CD4-positive, alpha-beta T cell treated with Interleukin-6 at 100 ng/mL for 8 hours (primary cell): ENCODE data around the gene GPR137.

Experiments
- DNase-seq: peaks from one replicate; pipeline ENCODE4 v3.0.0-alpha.2; 2020; ENCODE audit warnings: mixed read lengths, low spot score

Gene GPR137

DNA sequence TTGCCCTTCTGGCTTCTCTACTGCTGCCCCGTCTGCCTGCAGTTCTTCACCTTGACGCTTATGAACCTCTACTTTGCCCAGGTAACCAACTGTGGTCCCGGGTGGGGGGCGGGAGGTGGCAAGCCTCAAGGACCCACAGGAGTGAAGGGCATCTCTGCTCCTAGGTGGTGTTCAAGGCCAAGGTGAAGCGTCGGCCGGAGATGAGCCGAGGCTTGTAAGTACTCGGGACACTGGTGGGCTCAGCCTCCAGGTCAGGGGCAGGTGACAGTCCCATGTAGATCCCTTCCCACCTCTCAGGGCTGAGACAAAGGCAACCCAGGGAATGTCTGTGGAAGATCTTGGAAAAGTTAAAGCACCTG is 1.1 kb downstream of the GPR137 start:
- DNase-seq, result no peak

DNA sequence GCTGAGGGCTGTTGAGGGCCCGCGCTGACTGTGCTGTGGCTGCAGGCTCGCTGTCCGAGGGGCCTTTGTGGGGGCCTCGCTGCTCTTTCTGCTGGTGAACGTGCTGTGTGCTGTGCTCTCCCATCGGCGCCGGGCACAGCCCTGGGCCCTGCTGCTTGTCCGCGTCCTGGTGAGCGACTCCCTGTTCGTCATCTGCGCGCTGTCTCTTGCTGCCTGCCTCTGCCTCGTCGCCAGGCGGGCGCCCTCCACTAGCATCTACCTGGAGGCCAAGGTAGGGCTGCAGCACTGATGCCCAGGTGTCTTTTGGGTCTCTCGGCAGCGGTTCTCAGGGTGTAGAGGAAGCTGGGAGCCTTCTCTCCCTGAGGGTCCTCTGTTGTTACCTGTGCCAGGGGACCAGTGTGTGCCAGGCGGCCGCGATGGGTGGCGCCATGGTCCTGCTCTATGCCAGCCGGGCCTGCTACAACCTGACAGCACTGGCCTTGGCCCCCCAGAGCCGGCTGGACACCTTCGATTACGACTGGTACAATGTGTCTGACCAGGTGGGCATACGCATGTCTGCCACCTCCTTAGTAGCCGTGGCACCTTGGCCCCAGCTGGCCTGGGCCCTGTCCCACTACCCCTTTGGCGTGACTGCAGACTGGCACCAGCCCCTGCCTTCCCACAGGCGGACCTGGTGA is 2.2 kb downstream of the GPR137 start:
- no peak for DNase-seq

DNA sequence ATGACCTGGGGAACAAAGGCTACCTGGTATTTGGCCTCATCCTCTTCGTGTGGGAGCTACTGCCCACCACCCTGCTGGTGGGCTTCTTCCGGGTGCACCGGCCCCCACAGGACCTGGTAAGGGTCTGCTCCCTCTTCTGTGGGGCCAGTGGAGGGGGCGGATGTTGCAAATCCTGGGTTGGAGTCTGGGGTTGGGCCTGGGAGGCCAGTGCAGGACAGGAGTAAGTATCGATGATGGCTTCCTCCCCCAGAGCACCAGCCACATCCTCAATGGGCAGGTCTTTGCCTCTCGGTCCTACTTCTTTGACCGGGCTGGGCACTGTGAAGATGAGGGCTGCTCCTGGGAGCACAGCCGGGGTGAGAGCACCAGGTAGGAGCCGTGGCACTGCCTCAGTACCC is 2.7 kb downstream of the GPR137 start:
- DNase-seq, result no peak

DNA sequence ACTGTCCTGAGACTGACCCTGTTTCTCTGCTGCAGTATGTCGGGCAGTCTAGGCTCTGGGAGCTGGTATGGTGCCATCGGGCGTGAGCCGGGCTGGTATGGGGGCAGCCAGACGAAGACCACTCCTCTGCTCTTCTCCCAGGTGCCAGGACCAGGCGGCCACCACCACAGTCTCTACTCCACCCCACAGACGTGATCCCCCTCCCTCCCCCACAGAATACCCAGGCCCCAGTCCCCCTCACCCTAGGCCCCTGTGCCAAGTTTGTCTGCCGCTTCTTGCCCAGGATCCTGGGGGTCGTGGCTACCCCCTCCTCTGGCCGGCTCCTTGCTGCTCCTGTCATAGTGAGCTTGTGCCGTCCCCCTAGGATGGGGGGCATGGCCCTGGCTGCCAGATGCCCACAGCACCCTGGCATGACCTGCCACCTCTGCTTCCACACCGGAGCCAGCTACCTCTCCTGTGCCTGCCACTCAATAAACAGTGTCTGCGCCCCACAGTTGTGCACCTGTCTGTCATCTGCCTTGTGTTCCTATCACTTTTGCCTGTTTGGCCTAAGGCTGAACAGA is 3.4 kb downstream of the GPR137 start:
- DNase-seq, result no peak

DNA sequence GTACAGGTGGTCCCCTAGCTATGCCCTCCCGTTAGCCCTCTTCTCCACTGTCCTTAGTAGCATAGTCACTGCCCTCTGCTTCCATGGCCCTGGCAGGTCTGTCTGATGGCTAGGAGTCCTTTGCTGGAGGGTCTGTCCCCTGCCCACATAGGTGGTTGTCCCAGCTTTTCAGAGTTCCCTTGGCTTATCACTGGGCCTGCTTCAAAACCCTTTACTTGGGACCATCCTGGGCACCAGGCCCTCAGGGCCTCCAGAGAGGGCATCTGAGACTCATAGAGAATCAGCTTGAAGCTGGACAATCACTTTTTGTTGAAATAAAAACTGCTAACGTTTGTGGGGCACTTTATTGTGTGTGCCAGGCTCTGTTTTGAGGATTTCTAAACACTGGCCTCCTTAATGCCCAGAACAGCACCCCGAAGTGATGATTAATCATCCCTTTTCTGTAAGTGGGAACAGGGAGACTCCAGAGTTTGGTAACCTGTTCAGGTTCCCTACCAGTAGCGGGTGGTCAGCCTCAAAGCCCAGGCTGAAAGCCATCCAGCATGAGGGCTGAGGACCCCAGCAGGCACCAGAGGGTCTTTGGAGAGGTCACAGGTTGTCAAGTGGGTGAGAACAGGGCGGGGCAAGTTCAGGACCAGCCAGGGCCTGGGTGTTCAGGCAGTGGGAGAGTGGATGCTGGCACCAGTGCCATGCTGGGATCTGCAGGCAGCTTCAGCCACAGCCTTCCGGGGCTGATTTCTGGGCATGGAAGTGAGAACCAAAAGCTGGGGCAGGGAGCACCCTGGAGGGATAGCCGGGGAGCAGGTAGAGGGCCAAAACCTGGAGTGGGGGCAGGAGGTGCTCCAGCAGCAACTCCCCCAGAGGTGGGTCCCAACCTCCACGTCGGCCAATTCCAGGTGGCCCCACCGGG is 5.0 kb downstream of the GPR137 start:
- DNase-seq, result no peak

DNA sequence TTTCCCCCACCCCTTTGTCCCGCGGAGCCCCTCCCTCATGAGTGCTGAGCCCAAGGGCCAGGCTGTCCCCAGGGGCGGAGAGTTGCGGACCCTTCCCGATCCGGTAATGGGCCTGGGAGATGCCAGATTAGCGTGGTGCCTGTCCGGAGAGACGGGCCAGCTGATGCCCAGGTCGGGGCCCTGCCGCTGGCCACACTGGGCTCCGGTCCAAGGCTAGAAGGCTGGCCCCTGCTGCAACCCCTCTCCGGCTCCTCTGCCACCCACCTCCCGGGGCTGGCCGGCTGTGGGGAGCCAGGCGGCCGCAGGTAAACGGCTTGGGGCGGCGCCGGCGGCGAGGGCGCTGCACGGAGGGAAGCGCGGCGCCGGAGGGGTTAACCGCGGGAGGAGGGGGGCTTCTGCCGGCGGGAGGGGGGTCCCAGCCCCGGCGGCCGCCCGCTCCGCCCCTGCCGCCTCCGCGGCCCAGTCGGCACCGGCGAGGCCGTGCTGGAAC is 5.7 kb downstream of the GPR137 start, which contains the start of gene KCNK4:
KCNK4 (plus strand) TSS at position 41 of the 490 bp plus-strand sequence. CDS start 1,717 bp downstream, outside the sequence.
- DNase-seq, result no peak

DNA sequence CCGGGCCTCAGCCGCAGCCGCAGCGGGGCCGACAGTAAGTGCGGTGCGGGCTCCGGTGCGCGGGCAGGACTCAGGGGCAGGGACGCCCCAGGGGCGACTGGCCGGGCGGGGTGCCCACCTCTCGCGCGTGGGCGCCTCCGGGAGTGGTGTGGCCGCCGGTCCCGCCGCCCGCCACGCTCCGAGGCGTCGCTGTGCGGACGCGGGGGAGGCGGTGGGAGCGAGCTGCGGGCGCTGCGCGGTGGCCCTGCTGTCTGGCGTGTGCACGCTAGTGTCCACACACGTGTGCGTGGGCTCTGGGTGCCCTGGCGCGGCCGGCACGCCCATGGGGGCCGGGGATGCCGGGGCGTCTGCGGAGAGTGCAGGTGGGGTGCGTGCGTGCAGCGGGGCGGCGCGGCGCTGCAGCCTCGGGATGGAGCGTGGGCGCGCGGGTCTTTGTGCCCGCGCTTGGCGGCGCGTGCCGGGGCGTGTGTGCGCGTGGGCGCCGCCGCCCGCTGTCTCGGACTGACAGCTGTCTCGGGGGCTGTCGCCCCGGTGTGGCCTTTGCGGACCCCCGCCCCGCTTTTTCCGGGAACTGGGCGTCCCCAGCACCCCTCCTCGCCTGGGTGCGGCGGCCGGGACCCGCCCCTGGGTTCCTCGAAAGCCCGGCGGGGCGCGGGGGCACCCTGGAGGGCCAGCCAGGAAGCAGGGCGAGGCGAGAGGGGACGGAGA is 6.3 kb downstream of the GPR137 start:
- DNase-seq, result no peak

DNA sequence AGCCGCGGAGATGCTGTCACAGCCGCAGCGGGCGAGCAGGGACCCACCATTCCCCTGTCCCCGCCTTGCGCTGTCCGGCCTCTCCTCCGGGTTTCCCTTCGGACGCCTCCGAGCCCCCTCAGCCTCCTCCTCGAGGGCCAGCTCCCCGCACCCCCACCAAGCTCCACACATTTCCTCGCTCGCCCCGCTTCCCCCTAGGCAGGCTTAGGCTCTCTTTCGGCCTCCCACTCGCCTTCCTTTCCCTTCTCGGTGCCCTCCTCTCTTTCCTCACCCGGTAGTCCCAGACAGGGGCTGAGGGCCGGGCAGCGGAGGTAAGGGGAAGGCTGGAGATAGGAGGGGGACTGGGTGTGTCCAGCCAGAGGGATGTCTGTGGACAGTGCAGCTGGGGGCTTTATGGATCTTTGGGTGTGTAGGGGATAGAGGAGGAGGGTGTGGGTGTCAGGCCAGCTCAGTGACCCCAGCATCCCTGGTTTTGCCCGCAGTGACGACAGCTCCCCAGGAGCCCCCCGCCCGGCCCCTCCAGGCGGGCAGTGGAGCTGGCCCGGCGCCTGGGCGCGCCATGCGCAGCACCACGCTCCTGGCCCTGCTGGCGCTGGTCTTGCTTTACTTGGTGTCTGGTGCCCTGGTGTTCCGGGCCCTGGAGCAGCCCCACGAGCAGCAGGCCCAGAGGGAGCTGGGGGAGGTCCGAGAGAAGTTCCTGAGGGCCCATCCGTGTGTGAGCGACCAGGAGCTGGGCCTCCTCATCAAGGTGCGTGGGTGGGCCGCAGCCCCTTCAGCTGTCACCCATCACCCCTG is 7.0 kb downstream of the GPR137 start:
- no peak for DNase-seq

DNA sequence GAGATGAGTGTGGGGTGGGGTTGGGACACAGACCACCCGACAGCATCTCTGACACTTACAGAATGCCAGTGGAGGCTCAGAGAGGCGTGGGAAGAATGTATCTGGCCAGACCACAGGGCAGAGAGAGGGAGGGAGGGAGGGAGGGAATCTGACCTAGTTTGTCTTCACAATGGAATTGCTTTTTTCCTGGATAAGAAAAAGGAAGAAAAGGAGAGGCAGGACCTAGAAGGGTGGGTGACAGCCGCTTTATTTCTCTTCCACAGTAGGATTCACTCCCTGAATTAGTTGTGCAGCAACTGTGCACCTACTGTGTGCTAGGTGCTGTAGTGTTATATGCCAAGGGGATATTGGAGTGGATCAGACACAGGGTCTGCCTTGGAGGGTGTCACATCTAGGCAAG is 9.1 kb downstream of the GPR137 start:
- no peak for DNase-seq

DNA sequence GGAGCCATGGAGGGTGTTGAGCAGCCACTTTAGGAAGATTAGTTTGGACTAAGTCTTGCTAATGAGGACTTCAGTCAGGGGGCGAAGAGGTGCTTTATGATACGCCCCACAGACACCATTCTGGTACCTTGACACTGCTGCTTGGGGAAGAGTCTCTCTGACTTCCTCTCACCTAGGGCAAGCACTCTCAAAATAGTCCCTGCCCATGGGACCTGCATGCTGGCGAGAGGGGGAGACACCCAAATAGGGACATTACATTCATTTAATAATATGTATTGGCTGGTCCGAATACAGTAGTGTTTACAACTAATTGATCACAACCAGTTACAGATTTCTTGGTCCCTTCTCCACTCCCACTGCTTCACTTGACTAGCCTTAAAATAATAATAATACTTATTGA is 10.1 kb downstream of the GPR137 start:
- no peak for DNase-seq

DNA sequence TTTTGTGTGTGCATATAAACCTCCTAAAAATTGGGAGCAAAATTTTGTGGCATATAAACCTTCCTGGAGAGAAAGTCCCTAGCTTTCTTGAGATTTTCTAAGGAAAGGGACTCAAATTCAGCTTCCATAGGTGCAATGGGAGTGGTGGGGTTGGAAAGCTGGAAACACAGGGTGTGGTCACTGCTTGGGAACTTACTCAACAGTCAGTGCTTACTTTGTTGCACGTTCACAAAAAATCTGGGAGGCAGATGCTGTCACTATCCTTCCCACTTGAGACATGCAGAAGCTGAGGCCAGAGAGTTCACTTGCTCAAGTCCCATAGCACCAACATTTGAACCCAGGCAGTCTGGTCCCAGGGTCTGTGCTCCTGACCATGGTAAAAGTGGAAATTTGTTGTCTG is 10.6 kb downstream of the GPR137 start:
- no peak for DNase-seq

DNA sequence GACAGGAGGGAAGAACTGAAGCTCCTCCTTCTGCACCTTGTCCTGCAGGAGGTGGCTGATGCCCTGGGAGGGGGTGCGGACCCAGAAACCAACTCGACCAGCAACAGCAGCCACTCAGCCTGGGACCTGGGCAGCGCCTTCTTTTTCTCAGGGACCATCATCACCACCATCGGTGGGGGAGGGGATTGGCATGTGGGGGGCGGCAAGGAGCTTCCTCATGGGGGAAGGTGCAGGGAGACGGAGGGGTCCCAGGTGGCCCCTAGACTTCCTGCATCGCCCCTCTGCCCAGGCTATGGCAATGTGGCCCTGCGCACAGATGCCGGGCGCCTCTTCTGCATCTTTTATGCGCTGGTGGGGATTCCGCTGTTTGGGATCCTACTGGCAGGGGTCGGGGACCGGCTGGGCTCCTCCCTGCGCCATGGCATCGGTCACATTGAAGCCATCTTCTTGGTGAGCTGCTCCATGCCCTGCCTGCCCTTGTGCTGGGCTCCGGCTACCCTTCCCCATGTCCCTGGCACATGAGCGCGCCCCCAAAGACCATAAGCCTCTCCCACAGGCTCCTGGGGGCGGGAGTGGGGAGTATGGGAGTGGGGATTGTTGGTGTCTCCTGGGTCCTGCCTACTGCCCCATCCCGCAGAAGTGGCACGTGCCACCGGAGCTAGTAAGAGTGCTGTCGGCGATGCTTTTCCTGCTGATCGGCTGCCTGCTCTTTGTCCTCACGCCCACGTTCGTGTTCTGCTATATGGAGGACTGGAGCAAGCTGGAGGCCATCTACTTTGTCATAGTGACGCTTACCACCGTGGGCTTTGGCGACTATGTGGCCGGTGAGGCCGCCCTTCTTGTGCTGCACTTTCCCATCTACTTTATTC is 11.4 kb downstream of the GPR137 start:
- DNase-seq, result no peak

DNA sequence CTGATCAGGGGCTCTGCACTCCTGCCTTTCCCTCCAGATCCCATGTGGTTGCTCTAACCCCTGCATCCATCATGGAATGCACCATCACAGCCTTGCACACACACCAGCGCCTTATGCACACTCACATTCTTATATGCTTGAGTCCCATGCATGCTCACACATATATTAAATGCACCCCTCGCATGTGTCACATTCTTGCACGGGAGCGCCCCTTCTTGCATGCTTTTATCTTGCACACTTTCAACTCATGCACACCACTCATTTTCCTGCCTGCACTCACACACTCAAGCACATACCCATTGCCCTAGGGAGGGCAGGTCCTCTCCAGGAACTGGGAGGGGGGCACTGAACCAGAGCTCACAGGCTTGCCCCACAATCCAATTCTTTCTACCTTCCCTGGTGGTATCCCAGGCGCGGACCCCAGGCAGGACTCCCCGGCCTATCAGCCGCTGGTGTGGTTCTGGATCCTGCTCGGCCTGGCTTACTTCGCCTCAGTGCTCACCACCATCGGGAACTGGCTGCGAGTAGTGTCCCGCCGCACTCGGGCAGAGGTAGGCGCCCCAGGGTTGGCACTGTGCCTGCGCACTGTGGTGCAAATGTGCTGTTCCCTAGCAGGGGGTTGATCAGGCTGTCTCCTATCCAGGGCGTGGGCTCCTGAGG is 12.2 kb downstream of the GPR137 start:
- no peak for DNase-seq

DNA sequence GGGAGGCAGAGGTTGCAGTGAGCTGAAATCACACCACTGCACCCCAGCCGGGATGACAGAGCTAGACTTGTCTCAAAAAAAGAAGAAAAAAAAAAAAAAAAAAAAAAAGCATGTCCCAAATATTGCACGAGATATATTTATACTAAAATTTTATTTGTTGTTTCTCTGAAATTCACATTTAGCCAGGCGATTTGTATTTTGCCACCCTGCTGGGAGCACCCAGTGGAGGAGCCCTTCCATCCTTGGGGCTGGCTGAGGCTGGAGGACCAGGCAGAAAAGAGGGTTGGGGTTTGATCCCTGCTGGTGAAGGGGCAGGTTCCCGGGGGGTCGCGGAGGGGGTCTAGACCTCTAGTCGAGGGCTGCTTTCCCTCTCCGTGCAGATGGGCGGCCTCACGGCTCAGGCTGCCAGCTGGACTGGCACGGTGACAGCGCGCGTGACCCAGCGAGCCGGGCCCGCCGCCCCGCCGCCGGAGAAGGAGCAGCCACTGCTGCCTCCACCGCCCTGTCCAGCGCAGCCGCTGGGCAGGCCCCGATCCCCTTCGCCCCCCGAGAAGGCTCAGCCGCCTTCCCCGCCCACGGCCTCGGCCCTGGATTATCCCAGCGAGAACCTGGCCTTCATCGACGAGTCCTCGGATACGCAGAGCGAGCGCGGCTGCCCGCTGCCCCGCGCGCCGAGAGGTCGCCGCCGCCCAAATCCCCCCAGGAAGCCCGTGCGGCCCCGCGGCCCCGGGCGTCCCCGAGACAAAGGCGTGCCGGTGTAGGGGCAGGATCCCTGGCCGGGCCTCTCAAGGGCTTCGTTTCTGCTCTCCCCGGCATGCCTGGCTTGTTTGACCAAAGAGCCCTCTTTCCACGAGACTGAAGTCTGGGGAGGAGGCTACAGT is 13.6 kb downstream of the GPR137 start:
- DNase-seq, result no peak

DNA sequence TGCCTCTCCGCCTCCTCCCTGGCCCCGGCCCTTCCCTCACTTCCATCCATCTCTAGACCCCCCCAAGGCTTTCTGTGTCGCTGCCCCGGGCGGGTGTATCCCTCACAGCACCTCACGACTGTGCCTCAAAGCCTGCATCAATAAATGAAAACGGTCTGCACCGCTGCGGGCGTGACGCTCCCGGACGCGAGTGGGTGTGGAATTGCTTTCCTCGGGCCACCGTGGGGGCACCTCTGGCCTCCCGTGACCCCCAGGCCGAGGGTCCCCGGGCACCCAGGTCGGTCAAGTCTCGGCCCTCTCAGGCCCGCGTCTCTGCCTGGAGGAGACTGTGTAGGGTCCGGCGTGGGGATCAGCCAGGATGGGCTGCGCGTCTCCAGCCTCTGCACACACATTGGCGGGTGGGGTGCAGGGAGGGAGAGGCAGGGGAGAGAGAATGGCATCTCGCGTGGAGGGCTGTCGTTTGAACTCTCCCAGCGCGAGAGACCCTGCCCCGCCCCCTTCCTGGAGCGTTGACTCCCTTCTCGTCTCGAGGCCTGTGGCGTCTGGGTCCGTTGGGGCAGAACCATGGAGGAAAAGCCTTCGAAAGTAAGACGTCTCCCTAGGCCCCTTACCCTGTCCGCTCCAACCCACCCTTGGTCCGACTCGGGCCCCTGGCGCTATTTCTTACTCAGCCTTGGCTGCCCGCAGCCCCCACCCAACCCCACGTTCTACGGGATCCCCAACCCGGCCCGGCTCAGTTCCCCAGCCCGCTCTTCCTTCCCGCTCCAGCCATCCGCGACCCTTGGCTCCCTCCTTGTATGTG is 14.4 kb downstream of the GPR137 start, which contains the start of gene CATSPERZ:
CATSPERZ (plus strand) TSS at position 512 of the 802 bp plus-strand sequence; CDS start at position 565, 53 bp downstream.
- DNase-seq, result no peak

DNA sequence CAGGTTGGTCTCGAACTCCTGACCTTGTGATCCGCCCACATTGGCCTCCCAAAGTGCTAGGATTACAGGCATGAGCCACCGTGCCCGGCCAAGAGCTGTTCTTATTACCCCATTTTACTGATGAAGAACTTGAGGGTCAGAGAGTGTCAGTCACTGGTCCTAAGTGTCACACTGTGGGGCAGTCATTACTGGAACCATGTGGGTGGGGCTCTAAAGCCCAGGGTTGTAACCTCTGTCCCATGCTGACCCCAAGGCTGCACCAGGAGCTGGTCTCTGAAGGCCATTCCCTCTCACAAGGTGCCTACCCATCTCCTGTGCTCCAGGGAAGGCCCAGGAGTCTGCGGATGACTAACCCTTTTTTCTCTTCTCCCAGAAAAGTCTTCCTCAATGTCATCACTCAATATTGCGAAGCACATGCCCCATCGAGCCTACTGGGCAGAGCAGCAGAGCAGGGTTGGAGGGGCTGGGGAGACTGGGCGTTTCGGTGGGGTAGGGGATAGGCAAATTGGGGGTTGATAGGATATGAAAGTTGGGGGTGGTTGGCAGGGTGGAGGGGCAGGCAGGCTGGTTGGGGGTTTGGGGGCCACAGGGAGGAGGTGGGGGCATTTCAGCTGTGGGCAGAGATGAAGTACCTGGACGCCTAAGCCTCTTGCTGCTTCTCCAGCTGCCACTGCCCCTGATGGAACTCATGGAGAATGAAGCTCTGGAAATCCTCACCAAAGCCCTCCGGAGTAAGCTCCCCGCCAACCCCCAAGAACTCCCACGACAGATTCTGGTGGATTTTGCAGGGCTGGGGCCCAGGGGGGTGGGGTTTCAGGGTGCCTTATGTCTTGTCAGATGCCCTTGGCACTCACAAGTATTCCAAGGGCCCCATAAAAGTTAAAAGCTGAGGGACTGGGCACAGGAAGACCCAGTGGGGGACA is 17.7 kb downstream of the GPR137 start:
- DNase-seq, result no peak

DNA sequence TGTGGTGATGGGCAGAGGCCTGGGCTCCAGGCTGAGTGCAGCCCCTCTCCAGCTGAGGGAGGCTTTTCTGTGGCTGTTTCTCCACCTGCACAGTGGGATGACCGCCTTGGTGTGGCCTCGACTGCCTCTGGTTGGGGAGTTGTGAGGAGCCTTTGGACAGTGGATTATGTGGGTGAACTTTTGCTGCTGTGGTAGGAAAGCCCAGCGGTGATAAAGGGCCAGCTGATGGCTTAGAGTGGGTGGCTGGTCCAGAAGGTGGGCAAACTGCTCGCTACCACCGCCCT is 18.3 kb downstream of the GPR137 start:
- DNase-seq, result no peak
